ENCODE results near the gene CCDC24. TPM values are rescaled to one million over a fixed set of nuclear protein-coding genes. Genes with fewer than 3 reads are reported as not detected.

Gene CCDC24
- total RNA-seq = 1 to 10 TPM in 1 of 2 experiments, under 1 TPM in 1; 0.71 to 1.3 TPM

GRCh38 chr1:43991476-43992231 lies at the start of gene CCDC24:
Gene CCDC24, plus strand, starts transcription at chr1:43991599. Its CDS starts 280 bp downstream, at chr1:43991879.
- no peaks in the 10 kb centered on the region for H3K9me3 Mint-ChIP-seq
- H3K4me3 Mint-ChIP-seq = peak within 1 kb of the TSS; percentile 90
- peaks cover 21% of the 10 kb centered on the region for H3K4me1 Mint-ChIP-seq
- POLR2A ChIA-PET = no interaction called here
- DNase-seq = peak; percentile 79
- H3K27me3 Mint-ChIP-seq = no peaks in the 10 kb centered on the region
- no peaks in the 10 kb centered on the region for H3K36me3 Mint-ChIP-seq (ENCODE audit: low read depth)
- CTCF ChIA-PET = interaction anchor here (0.5 kb wide), 1 partner anchor 1002 kb away, joined by 3 read pairs; no protein-coding TSS in a partner anchor
- peak within 1 kb of the TSS; percentile 83 for H3K27ac Mint-ChIP-seq

- no peak overlapping the region for H3K4me3 Mint-ChIP-seq
- H3K27me3 Mint-ChIP-seq = no peaks in the 10 kb centered on the region
- H3K4me1 Mint-ChIP-seq = peaks cover 28% of the 10 kb centered on the region
- CTCF ChIA-PET = interaction anchor here (1.2 to 9.2 kb wide), 2 partner anchors 8 to 292 kb away, joined by 3 to 93 read pairs; partner anchors contain the start of genes ARTN and KDM4A
- no peak for DNase-seq
- no peaks in the 10 kb centered on the region for H3K9me3 Mint-ChIP-seq
- H3K36me3 Mint-ChIP-seq (ENCODE audit: low read depth) = peaks cover 4% of the 10 kb centered on the region
- POLR2A ChIA-PET = no interaction called here
- H3K27ac Mint-ChIP-seq = no peak overlapping the region
Observed at GRCh38 chr1:43942411-43942810, 49.0 kb upstream of the CCDC24 start.

- peaks cover 43% of the 10 kb centered on the region for H3K4me1 Mint-ChIP-seq
- CTCF ChIA-PET = interaction anchor here (1.2 to 9.2 kb wide), 4 partner anchors 11 to 79 kb away, joined by 3 to 93 read pairs (median 6); partner anchors contain the start of gene ARTN
- no peak for DNase-seq
- no peak overlapping the region for H3K27ac Mint-ChIP-seq
- H3K9me3 Mint-ChIP-seq = no peaks in the 10 kb centered on the region
- peaks cover 4% of the 10 kb centered on the region for H3K36me3 Mint-ChIP-seq (ENCODE audit: low read depth)
- no peaks in the 10 kb centered on the region for H3K27me3 Mint-ChIP-seq
- H3K4me3 Mint-ChIP-seq = peak overlapping the region; percentile 80
- POLR2A ChIA-PET = interaction anchor here (0.6 kb wide), 1 partner anchor 10 kb away, joined by 3 read pairs; no protein-coding TSS in a partner anchor
Observed at GRCh38 chr1:43944860-43945259, 46.5 kb upstream of the CCDC24 start.

DNA sequence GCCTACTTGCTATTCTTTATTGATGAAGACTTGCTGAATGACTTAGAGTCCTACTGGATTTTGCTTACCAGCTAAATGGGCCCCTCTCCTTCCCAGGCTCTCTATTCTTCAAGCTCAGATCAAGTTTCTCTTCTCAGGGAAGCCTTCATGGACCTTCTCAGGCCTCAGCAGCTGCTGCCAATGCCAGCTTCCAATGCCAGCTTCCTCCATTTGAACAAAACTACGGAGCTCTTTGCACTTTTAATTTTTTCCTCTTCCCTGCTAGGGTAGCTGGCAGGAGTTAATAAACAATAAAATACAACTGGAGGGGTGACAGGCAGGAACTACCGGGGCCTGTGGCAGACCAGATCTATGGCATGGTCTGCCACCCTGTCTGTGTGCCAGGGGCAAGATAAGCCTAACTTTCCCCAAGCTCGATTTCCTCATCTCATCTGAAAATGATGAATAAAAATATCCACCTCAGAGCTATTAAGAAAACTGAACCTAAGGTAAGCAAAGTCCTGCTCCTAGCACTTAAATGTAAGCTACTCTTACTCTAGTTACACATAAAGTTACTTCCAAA lies 45.6 kb upstream of the CCDC24 start:
- H3K27me3 Mint-ChIP-seq = no peaks in the 10 kb centered on the region
- peak overlapping the region; percentile 80 for H3K4me3 Mint-ChIP-seq
- H3K4me1 Mint-ChIP-seq = peaks cover 47% of the 10 kb centered on the region
- DNase-seq = no peak
- peaks cover 8% of the 10 kb centered on the region for H3K36me3 Mint-ChIP-seq (ENCODE audit: low read depth)
- H3K9me3 Mint-ChIP-seq = no peaks in the 10 kb centered on the region
- POLR2A ChIA-PET = interaction anchor here (0.7 kb wide), 2 partner anchors 11 to 219 kb away, joined by 3 read pairs; no protein-coding TSS in a partner anchor
- CTCF ChIA-PET = interaction anchor here (0.6 to 9.2 kb wide), 16 partner anchors 8 to 395 kb away, joined by 3 to 93 read pairs (median 4); partner anchors contain the start of genes ARTN, ATP6V0B and DPH2
- H3K27ac Mint-ChIP-seq = peak overlapping the region; percentile 94

DNA sequence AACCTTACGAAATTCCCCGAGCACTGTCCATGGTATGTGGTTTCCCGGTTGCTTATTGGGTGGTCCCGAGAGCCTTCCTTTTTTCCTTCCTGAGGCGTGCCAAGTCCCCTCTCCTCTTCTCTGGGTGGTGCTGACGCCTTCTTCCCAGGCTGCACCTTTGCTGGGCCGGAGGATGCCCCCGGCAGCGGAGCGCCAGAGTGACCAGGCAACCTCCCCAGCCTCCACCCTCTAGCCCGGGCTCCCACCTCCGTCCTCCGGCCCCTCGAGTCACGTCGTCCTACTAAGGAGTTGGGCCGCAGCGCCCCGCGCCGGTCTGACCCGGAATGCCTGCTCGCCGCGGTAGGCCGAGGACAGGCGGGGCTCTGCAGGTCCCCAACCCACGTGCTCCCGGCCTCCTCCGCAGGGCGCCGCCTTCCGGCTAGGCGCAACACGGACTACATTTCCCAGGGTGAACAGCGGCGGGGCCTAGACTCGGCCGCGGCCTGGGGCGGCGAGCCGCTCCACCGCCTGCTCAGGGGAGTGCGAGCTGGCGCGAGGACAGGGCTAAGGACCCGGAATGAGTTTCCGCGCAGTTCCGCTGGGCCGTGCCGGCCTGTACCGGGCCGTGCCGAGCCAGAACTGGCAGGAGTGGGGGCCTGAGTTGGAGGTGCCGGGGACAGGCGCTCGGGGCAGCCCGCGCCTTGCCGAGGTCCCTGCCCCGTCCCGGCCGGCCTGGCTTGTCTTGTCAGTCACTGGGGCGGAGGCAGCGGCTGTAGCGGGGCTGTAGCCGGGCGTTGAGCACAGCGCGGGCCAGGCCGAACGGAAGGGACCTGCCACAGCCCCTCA lies 45.0 kb upstream of the CCDC24 start, which contains the start of gene IPO13:
Gene IPO13 (plus strand): TSS at position 715 of the 825 bp plus-strand sequence. CDS start 651 bp downstream, outside the sequence.
- CTCF ChIA-PET = interaction anchor here (0.6 to 9.2 kb wide), 20 partner anchors 8 to 396 kb away, joined by 3 to 93 read pairs (median 4); partner anchors contain the start of genes ARTN, ATP6V0B and DPH2
- no peaks in the 10 kb centered on the region for H3K9me3 Mint-ChIP-seq
- H3K27ac Mint-ChIP-seq = peak within 1 kb of the TSS; percentile 94
- POLR2A ChIA-PET = interaction anchor here (0.7 kb wide), 2 partner anchors 12 to 220 kb away, joined by 3 read pairs; no protein-coding TSS in a partner anchor
- H3K4me3 Mint-ChIP-seq = peak within 1 kb of the TSS; percentile 80
- DNase-seq = peak; percentile 95
- H3K36me3 Mint-ChIP-seq (ENCODE audit: low read depth) = peaks cover 8% of the 10 kb centered on the region
- no peaks in the 10 kb centered on the region for H3K27me3 Mint-ChIP-seq
- H3K4me1 Mint-ChIP-seq = peaks cover 47% of the 10 kb centered on the region

GRCh38 chr1:43947061-43947873 lies 44.1 kb upstream of the CCDC24 start:
- Mint-ChIP-seq H3K27ac (peak overlapping the region; percentile 94), H3K36me3 (ENCODE audit: low read depth) (peaks cover 8% of the 10 kb centered on the region), H3K9me3 (no peaks in the 10 kb centered on the region), H3K4me3 (peak overlapping the region; percentile 80), H3K27me3 (no peaks in the 10 kb centered on the region), H3K4me1 (peaks cover 47% of the 10 kb centered on the region)
- DNase-seq = peak; percentile 32
- CTCF ChIA-PET = interaction anchor here (0.7 to 9.2 kb wide), 8 partner anchors 9 to 183 kb away, joined by 3 to 93 read pairs (median 4); partner anchors contain the start of gene ARTN
- POLR2A ChIA-PET = no interaction called here

GRCh38 chr1:43947874-43948437 lies 43.4 kb upstream of the CCDC24 start:
- no peaks in the 10 kb centered on the region for H3K9me3 Mint-ChIP-seq
- H3K36me3 Mint-ChIP-seq (ENCODE audit: low read depth) = peaks cover 8% of the 10 kb centered on the region
- H3K27ac Mint-ChIP-seq = peak overlapping the region; percentile 94
- peak overlapping the region; percentile 80 for H3K4me3 Mint-ChIP-seq
- peaks cover 47% of the 10 kb centered on the region for H3K4me1 Mint-ChIP-seq
- H3K27me3 Mint-ChIP-seq = no peaks in the 10 kb centered on the region
- no peak for DNase-seq
- ChIA-PET POLR2A (no interaction called here), CTCF (interaction anchor here (0.6 to 9.2 kb wide), 3 partner anchors 14 to 228 kb away, joined by 3 to 93 read pairs (median 3); partner anchors contain the start of gene ARTN)

DNA sequence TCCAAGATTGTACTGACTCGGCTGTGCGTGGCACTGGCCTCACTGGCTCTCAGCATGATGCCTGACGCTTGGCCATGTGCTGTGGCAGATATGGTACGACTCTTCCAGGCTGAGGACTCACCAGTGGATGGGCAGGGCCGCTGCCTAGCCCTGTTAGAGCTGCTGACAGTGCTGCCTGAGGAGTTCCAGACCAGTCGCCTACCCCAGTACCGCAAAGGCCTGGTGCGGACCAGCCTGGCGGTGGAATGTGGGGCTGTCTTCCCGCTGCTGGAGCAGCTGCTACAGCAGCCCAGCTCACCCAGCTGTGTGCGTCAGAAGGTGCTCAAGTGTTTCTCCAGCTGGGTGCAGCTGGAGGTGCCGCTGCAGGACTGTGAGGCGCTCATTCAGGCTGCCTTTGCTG lies 41.7 kb upstream of the CCDC24 start:
- DNase-seq = no peak
- ChIA-PET CTCF (interaction anchor here (1.3 to 9.2 kb wide), 4 partner anchors 15 to 282 kb away, joined by 3 to 93 read pairs (median 6); partner anchors contain the start of genes ARTN and DPH2), POLR2A (no interaction called here)
- Mint-ChIP-seq H3K4me3 (no peak overlapping the region), H3K9me3 (no peaks in the 10 kb centered on the region), H3K27ac (no peak overlapping the region), H3K36me3 (ENCODE audit: low read depth) (peaks cover 6% of the 10 kb centered on the region), H3K27me3 (no peaks in the 10 kb centered on the region), H3K4me1 (peaks cover 41% of the 10 kb centered on the region)

DNA sequence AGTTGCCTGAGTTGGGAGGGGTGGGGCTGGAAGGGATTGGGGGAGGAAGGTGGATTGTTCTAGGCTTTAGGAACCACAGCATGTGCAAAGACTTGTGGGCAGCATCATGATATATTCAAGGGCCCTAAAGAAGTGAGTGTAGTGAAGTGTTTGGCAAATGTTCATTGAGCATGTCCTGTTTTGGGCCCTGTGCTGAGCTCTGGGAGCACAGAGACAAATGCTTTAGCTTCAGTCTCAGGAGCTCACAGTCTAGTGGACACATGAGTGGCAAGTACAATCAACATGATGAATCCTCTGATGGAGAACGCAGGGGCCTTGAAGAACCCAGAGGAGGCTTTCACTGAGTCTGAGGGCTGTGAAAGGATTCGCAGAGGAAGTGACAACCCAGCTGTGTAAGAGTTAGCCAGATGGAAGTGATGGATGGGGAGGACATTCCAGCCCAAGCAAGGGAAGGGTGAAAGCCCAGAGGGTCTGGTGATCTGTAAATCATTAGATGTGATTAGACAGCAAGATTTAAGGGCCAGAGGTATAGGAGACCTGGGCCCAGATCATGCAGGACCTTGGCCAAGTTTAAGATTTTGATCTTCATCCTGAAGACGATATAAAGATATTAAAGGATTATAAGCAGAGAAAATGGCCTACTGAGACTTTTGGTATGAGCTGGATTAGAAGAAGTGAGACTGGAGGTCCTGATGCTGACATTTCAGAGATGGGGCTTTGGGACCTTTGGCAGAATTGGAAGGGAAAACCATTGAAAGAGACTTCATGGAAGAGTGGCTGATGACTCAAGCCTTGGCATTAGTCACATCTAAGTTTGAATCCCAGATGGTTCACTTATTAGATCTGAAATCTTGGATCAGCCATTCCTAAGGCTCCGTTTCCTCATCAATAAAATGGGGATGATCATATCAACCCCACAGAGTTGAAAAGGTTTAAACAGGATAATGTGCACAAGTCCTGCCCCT lies 40.1 kb upstream of the CCDC24 start:
- H3K4me3 Mint-ChIP-seq = no peak overlapping the region
- no peaks in the 10 kb centered on the region for H3K9me3 Mint-ChIP-seq
- POLR2A ChIA-PET = no interaction called here
- CTCF ChIA-PET = interaction anchor here (1.3 to 9.2 kb wide), 2 partner anchors 17 to 22 kb away, joined by 4 to 93 read pairs; partner anchors contain the start of gene ARTN
- peaks cover 25% of the 10 kb centered on the region for H3K4me1 Mint-ChIP-seq
- no peaks in the 10 kb centered on the region for H3K27me3 Mint-ChIP-seq
- H3K36me3 Mint-ChIP-seq (ENCODE audit: low read depth) = peaks cover 4% of the 10 kb centered on the region
- no peak for DNase-seq
- no peak overlapping the region for H3K27ac Mint-ChIP-seq

DNA sequence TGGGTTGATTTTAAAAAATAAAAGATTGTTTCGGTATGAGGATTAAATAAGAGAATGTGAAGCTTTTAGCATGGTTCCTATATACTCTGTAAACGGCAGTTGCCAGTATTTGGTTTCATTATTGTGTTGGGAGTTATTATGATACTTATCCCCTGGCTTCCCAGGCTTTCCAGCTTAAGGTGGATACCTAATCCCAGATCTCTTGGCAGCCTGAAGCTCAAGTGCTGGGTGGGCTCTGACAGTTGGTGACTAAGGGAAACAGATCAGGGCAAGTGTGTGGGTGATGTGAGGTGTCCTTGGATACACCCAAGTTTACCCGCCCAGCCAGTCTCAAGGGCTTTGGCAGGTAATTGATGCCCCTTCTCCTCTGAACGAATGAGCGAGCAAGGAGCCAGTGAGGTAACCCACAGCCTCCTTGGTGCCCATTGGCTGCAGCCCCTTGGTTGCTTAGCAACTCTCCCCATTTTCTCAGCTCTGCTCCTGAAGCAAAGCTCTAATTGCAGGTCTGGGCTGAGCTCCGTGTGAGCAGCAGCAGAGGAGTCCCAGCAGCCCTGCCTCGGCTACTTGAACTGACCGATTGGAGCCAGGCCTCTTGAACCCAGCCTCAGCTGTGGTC lies 38.6 kb upstream of the CCDC24 start:
- CTCF ChIA-PET = interaction anchor here (1.0 to 1.5 kb wide), 3 partner anchors 9 to 60 kb away, joined by 3 read pairs; no protein-coding TSS in a partner anchor
- H3K9me3 Mint-ChIP-seq = no peaks in the 10 kb centered on the region
- POLR2A ChIA-PET = no interaction called here

More for the DNA sequence above, 38.6 kb upstream of the CCDC24 start:
- H3K4me1 Mint-ChIP-seq = peaks cover 18% of the 10 kb centered on the region
- no peak for DNase-seq
- no peak overlapping the region for H3K4me3 Mint-ChIP-seq
- H3K36me3 Mint-ChIP-seq (ENCODE audit: low read depth) = peaks cover 5% of the 10 kb centered on the region
- no peak overlapping the region for H3K27ac Mint-ChIP-seq
- no peaks in the 10 kb centered on the region for H3K27me3 Mint-ChIP-seq
